GM10266 (cell line): Measurements from ENCODE around the gene ZDHHC24.
"Not testable (repeated sequence)": the region's sequence is repeated elsewhere in the genome, so short reads cannot be mapped to it uniquely, and the experiment has no call there.

Experiments used
- DNase-seq: peaks from one replicate; pipeline ENCODE4 v3.0.0; 2012; ENCODE audit errors: extremely low spot score
- CTCF ChIP-seq: IDR thresholded peaks from 2 replicates; pipeline ENCODE4 v1.5.1; 2012; ENCODE audit warnings: mild to moderate bottlenecking, low read depth; ENCODE audit not compliant: control insufficient read depth, insufficient read depth; ENCODE audit errors: missing control alignments

The ZDHHC24 gene

GRCh38 chr11:66542362-66542761 lies 3.5 kb downstream of the ZDHHC24 start:
- no peak for DNase-seq
- no peak for TF ChIP-seq CTCF

GRCh38 chr11:66541892-66542291 lies 4.0 kb downstream of the ZDHHC24 start:
- TF ChIP-seq CTCF = no peak
- DNase-seq = no peak

GRCh38 chr11:66540598-66540997 lies 5.2 kb downstream of the ZDHHC24 start:
- DNase-seq = not testable (repeated sequence)

- no peak for TF ChIP-seq CTCF
- DNase-seq = no peak
These were observed 6.0 kb downstream of the ZDHHC24 start for GRCh38 chr11:66539870-66540213.

- TF ChIP-seq CTCF = no peak
- DNase-seq = no peak
These were observed 6.5 kb downstream of the ZDHHC24 start for GRCh38 chr11:66539170-66539869.

- TF ChIP-seq CTCF = no peak
These were observed 13.1 kb downstream of the ZDHHC24 start for GRCh38 chr11:66532784-66533183.

GRCh38 chr11:66531841-66532240 lies 14.0 kb downstream of the ZDHHC24 start:
- TF ChIP-seq CTCF = no peak
- DNase-seq = no peak

More at GRCh38 chr11:66532784-66533183, 13.1 kb downstream of the ZDHHC24 start:
- DNase-seq = no peak

GRCh38 chr11:66530927-66531709 lies 14.7 kb downstream of the ZDHHC24 start:
- TF ChIP-seq CTCF = no peak
- no peak for DNase-seq
